ENCODE results near the gene CDKAL1. TPM values are rescaled to one million over a fixed set of nuclear protein-coding genes. Genes with fewer than 3 reads are reported as not detected.
"Not testable (repeated sequence)": the region's sequence is repeated elsewhere in the genome, so short reads cannot be mapped to it uniquely, and the experiment has no call there.

CDKAL1 gene
- total RNA-seq, 1 donor from 2014 or later: 8.4 TPM

DNA sequence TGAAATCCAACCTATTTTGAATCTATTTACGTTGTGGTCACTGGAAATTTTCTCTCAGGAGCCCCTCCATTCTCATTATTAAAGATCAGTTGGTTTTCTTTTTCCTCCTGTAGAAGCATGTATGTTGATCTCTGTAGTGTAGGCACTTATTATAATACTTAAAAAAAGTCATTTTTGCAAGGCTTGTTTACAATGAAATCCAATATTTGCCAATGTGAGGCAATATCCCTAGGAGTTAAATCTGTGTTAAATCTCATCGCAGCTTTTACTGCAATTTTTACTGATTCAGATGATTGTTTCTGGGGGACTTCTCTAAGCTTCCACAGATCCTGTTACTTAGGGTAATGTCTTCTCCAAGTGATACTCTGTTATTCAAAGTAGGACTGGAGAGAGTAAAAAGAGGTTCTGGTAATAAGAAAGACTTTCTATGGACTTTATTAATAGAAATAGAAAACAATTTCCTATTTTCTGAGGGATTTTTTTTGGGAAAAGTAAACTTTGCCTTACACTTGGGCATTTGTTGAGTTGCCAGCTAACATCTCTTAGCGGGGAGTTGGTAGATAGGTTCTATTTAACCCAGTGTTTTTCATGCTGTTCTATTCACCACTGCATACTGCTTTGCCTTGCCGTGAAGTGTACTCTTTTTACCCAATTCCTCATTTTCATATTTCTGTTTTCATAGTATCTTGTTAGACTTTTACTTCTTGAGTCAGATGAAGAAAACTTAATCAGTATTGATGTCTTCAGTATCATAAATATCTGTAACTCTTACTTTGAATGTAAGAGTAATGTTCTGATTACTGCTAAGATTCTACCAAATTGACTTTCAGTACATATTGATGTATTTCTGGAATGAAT lies 48.6 kb downstream of the CDKAL1 start:
- intact Hi-C loops (cut with DNase I): no loop called here

DNA sequence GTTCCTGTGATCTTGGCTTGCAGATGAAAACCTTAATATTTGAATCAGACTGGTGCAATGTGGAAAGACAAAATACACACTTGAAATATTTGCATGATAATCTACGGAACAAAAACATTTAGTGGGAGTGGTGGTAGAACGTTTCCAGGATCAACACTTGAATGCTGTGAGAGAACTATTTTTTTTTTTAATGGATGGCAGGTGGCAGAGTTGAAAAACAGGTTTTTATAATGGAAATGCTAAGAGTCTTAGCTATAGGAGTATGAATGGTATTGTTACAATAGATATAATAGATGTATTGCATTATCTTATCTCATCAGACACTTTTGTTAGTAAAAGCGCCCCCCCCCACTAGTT lies 49.2 kb downstream of the CDKAL1 start:
- intact Hi-C loops (cut with DNase I): no loop called here
- DNase-seq (ENCODE audit: low spot score): no peak

More for the DNA sequence above, 48.6 kb downstream of the CDKAL1 start:
- no peak for DNase-seq (ENCODE audit: low spot score)

DNA sequence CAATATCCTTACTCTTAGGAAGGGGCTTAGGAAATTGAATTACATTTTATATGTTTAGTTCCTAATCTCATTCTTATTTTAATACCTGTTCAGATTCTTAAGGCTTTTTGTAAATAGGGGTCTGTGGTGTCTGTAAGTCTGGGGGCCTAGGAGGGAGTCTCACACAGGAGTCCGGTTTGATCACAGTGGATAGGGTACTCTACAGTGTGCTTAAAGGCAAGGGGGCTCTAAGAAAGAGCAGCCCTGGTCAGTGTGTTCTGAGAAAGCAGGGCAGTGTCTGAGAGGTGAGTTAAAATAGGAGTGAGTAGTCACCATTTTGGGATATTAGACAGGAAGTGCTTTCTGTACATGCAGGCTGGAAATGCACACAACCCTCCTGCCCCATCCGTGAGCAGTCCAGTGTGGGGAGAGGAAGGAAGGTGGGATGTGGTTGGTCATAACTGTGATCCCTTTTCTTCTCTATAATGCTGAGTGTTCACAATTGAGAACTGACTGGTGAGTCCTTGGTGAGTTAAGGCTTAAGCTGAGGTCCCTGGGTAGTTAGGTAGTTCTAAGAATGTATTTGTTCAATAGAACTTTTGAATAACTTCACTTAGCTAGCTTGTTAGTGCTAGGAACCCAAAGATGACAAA lies 50.0 kb downstream of the CDKAL1 start:
- no peak for DNase-seq (ENCODE audit: low spot score)
- intact Hi-C loops (cut with DNase I): no loop called here

DNA sequence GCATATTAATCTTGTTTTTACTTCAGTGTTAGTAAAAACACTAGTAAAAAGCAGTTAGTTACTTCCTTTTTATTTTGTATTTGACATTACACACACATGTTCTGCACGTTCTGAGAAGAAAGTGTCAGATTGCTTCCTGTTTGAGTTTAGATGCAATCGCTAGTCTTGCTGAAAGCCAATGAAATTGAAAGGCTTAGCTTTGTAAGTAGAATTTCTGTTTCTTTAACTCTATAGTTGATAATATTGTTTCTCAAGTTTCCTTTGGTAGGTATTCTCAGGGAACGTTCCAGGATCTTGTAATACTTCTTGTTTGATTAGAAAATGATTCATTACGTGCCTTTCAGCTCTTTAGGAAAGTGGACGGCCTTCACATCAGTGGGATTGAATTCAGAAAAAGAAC lies 55.0 kb downstream of the CDKAL1 start:
- no peak for DNase-seq (ENCODE audit: low spot score)

DNA sequence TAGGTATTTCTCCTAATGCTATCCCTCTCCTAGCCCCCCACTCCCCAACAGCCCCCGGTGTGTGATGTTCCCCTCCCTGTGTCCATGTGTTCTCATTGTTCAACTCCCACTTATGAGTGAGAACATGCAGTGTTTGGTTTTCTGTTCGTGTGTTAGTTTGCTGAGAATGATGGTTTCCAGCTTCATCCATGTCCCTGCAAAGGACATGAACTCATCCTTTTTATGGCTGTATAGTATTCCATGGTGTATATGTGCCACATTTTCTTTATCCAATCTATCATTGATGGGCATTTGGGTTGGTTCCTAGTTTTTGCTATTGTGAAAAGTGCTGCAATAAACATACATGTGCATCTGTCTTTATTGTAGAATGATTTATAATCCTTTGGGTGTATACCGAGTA lies 56.2 kb downstream of the CDKAL1 start:
- intact Hi-C loops (cut with DNase I): not testable (repeated sequence)

More for the DNA sequence above, 55.0 kb downstream of the CDKAL1 start:
- intact Hi-C loops (cut with DNase I): no loop called here

DNA sequence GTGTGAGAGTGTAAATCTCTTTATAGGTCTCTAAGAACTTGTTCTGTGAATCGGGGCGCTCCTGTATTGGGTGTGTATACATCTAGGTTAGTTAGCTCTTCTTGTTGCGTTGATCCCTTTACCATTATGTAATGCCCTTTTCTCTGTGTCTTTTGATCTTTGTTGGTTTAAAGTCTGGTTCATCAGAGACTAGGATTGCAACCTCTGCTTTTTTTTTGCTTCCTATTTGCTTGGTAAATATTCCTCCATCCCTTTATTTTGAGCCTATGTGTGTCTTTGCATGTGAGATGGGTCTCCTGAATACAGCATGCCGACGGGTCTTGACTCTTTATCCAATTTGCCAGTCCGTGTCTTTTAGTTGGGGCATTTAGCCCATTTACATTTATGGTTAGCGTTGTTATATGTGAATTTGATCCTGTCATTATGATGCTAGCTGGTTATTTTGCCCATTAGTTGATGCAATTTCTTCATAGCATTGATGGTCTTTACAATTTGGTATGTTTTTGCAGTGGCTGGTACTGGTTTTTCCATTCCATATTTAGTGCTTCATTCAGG lies 60.1 kb downstream of the CDKAL1 start:
- DNase-seq (ENCODE audit: low spot score); intact Hi-C loops (cut with DNase I): not testable (repeated sequence)

More for the DNA sequence above, 56.2 kb downstream of the CDKAL1 start:
- DNase-seq (ENCODE audit: low spot score): not testable (repeated sequence)

DNA sequence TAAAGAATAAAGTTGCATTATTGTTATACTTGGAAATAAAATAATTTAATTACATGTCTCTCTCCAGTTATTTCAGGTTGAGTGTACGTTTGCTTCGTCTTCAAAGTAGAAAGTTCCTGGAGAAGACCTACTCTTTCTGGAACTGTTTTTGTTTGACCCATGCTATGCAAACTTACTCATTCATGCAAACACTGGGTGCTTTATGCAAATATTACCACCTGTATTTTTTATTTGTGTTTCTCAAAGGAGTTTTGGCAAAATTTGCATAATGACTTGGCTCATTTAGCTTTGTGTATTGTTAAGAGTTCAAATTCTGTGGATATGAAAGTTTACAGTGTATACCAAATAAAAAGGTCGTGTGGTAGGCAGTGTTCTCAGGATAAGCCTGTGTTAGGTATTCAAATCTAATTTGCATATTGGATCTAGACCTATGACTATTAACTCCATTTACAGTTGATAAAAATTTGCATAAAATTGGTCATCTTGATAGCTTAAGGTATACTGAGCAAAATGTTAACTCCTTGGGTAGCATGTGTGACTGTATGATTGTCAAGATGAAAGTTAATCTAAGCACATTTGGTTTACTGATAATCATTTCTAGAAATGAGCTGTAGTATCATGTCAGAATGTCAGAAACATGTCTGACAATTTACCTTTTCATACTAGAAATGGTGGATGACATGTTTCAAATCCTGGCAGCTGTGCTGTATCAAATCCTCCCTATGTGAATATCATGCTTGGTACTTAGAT lies 65.2 kb downstream of the CDKAL1 start:
- no peak for DNase-seq (ENCODE audit: low spot score)
- intact Hi-C loops (cut with DNase I): no loop called here

DNA sequence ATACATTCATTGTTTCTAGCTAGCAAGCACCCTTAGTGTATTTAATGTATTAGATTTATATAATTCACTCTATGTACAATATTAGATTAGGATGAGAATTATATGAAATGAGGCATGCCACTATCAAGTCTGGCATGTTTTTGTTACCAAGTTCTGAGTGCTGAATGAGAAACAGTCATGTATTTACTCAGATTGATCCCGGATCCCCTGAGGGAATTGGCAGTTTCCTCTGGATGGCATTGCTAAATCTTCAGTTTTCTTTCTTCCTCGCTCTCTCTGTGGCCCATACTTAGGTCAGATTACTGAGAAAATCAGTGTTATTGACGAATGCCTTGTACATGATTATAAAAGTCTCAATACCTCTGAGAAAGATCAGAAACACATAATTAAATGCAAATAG lies 66.6 kb downstream of the CDKAL1 start:
- intact Hi-C loops (cut with DNase I): no loop called here
- DNase-seq (ENCODE audit: low spot score): no peak

DNA sequence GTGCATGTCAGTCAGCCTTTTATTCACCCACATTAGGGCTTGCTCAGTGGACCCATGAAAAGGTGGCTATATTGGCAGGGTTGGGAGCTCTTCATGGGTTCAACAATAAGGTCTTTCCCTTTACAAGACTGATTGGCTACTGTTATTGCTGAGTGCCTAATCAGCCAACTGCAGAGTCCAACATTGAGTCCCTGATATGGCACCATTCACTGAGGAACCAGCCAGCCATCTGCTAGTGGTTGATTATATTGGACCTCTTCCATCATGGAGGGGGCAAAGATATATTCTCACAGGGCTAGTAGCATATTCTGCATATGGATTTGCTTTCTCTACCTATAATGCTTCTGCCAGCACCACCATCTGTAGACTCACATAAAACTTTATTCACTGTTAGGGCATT lies 69.9 kb downstream of the CDKAL1 start:
- intact Hi-C loops (cut with DNase I): no loop called here
- no peak for DNase-seq (ENCODE audit: low spot score)

DNA sequence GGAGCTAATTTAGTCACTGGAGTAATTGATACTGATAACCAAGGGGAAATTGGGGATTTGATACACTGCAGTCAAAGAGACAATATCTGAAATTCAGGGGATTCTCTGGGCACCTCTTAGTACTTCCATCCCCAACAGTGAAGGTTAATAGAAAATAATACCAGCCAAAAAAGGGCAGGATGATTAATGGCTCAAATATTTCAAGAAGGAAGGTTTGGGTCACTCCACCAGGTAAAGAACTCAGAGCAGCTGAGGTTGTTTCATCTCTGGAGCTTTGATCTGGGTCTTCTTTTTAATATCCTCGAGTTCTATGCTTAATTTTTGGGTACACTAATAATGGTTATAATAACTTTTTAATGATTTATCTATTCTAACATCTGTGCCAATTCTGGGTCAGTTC lies 70.8 kb downstream of the CDKAL1 start:
- no peak for DNase-seq (ENCODE audit: low spot score)
- intact Hi-C loops (cut with DNase I): no loop called here

DNA sequence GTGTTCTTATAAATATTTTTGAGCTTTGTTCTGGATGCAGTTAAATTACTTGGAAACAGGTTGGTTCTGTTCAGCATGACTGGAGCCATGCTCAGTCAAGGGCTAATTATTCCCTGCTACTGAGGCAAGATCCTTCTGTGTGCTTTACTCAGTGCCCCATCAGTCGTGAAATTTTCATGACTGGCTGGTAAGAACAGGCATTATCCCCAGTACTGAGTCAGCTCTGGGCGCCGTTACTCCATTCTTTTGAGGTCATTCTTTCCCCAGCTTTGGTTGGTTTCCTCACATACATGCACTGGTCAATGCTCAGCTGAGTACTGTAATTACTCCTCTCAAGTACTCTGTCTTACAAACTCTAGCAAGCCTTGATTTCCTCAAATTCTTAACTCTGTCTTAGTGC lies 71.3 kb downstream of the CDKAL1 start:
- no peak for DNase-seq (ENCODE audit: low spot score)
- intact Hi-C loops (cut with DNase I): no loop called here

DNA sequence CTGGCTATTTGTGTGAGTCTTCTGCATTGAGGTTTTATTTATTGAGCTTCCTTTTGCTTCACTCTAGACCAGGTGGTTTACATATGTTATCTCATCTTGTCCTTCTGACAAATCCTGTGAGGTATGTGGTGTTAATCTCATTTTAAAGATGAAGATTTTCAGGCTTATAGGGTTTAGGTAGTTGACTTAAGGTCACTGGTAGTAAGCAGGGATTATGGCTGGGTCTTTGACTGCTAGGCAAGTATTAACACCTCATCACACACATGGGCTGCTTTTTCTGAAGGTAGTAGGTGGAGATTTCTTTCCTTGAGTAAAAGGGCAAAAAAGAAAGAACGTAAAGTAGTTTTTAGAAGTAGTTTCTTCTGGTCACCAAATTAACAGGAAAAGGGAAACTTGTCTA lies 72.6 kb downstream of the CDKAL1 start:
- no peak for DNase-seq (ENCODE audit: low spot score)
- intact Hi-C loops (cut with DNase I): no loop called here

DNA sequence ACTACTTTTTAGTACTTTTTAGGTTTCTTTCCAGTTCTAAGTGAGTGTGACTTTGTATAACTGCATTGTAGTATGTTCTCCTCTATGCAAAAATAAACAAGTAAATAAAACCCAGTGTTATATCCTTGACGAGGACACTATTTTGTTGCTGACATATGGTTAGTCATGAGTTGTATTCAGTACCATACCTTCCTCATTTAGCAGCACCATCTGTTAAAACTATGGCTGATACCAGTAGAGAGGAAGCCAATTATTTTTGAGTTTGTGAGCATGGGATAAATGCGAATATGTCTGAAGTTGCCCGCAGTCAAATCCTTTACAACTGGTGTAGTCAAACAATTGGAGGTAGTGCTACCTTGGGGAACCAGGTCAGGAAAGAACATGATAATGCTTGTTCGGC lies 74.1 kb downstream of the CDKAL1 start:
- intact Hi-C loops (cut with DNase I): no loop called here
- DNase-seq (ENCODE audit: low spot score): no peak

DNA sequence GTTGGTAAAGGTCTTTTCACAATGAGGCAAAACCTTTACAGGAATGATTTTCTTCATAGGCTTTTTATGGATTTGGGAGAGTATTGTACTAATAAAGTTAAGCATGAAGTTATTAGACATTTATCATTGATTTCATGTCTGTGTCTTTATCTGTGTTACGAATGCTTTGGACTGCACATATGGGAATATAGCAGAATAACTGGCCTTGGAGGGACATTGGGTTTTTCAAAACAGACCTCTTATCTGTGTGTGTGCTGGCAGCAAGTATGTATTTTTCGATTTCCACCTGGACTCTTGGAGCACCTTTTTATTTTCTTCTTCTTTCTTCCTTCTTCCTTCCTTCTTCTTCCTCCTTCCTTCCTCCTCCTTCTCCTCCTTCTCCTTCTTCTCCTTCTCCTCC lies 74.6 kb downstream of the CDKAL1 start:
- no peak for DNase-seq (ENCODE audit: low spot score)
- intact Hi-C loops (cut with DNase I): no loop called here

DNA sequence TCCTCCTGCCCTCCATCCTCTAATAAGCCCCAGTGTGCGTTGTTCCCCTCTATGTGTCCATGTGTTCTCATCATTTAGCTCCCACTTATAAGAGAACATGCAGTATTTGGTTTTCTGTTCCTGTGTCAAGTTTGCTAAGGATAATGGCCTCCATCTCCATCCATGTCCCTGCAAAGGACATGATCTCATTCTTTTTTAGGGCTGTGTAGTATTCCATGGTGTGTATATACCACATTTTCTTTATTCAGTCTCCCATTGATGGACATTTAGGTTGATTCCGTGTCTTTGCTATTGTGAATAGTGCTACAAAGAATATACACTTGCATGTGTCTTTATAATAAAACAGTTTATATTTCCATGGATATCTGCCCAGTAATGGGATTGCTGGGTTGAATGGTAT lies 75.7 kb downstream of the CDKAL1 start:
- intact Hi-C loops (cut with DNase I); DNase-seq (ENCODE audit: low spot score): not testable (repeated sequence)

DNA sequence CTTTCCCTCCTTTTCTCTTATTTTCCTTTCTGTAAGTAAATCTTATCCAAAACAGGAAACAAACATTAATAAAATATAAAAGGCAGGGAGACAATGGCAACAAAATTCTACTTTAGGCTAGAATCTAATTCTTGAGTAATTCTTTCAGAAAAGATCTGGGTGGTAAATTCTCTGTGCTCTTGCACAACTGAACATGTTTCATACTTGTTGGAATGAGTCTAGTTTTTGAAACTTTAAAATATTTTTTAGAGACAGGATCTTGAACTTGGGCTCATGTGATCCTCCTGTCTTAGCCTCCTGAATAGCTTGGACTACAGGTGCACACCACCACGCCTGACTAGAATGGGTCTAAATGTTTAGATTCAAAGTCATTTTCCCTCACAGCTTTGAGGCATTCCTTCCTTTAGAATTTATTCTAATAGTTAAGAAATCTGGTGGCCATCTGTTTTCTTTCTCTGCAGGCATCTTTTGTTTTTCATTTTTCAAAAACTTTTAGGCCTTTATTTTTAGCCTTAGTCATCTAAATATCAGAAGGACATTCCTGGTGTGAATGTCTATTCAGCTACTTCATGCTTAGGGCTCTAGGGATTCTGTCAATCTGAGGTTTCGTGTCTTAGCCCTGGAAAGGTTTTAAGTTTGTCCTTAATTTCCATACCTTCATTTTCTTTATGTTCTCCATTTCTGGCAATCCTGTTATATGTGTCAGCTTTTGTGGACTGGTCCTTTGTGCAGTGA lies 76.5 kb downstream of the CDKAL1 start:
- no peak for DNase-seq (ENCODE audit: low spot score)
- intact Hi-C loops (cut with DNase I): no loop called here

DNA sequence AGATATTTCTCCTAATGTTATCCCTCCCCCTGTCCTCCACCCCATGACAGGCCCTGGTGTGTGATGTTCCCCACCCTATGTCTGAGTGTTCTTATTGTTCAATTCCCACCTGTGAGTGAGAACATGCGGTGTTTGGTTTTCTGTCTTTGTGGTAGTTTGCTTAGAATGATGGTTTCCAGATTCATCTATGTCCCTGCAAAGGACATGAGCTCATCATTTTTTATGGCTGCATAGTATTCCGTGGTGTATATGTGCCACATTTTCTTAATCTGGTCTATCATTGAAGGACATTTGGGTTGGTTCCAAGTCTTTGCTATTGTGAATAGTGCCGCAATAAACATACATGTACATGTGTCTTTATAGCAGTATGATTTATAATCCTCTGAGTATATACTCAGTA lies 83.3 kb downstream of the CDKAL1 start:
- DNase-seq (ENCODE audit: low spot score); intact Hi-C loops (cut with DNase I): not testable (repeated sequence)

DNA sequence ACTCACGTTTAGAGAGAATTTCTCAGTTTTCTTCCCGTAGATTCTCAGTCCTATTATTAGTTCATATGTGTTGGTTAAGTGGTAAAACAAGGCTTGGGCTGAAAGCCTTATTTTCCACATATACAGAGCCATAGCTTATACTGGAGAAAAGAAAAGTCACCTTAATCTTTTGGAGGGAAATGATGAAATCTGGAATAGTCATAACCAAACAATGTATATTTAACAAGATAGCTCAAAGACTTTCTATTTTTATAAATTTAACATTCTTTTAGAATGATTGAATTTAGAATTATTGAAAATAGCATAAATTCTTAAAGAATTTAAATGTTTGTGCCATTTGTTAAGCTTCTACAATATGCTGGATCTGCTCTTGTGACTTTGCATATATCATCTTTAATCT lies 85.8 kb downstream of the CDKAL1 start:
- DNase-seq (ENCODE audit: low spot score): no peak
- intact Hi-C loops (cut with DNase I): no loop called here

DNA sequence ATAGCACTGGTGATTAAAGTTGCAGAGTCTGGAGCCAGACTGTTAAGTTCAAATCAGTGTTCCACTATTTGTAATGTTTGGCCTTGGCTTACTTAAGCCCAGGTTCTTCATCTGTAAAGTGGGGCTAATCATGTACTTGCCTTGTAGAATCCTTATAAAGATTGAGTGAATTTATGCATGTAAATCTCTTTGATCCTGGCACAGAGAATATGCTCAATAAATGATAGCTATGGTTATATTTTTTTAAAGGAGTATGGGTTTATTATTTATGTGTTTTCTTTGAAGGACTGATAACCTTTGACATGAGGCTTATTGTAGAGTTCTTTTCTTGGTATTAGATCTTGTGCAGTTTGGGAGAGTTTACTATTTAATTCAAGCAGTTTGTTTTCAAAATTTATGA lies 89.5 kb downstream of the CDKAL1 start:
- intact Hi-C loops (cut with DNase I): no loop called here
- DNase-seq (ENCODE audit: low spot score): no peak

DNA sequence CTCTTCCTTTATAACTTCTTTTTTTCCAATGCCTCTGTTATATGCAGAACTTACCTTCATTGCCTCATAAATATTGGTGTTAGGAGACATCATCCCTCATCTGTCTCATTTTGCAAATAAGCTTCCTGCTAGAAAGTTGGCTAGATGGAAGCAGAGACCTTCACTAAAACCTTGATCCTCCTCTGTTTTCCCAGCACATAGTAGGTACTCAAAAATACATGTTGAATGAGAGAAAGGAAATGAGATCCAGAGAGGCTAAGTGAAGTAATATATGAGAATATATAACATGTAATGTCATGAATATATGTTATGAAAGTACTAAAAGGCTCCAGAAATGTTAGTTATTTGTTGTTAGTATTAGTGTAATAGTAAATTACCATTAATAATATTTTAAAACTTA lies 91.9 kb downstream of the CDKAL1 start:
- intact Hi-C loops (cut with DNase I): no loop called here
- no peak for DNase-seq (ENCODE audit: low spot score)
